SU-DHL-6 (cell line): Measurements from ENCODE around the gene PPP1R3G.

ENCODE experiments used
- H2AFZ ChIP-seq: fragments of 200-600 bp; sonication (generic); 2 replicates; pipeline ENCODE4 v1.6.1; 2014; ENCODE audit warnings: low read depth, mild to moderate bottlenecking, moderate library complexity, mixed read lengths, antibody characterized with exemption, low read length; ENCODE audit not compliant: severe bottlenecking
- H3F3A ChIP-seq: fragments of 200-600 bp; shearing (Covaris generic); 2 replicates; pipeline ENCODE4 v1.6.0; 2016; ENCODE audit warnings: antibody characterized with exemption, mild to moderate bottlenecking; ENCODE audit not compliant: insufficient read depth
- H3K27ac ChIP-seq: fragments of 200-600 bp; sonication (generic); 2 replicates; pipeline ENCODE4 v1.5.1; 2016; ENCODE audit warnings: low read depth, mild to moderate bottlenecking, low read length, moderate library complexity, mixed read lengths
- H3K27me3 ChIP-seq: fragments of 200-600 bp; sonication (generic), shearing (Covaris generic); 2 replicates; pipeline ENCODE4 v1.6.0; 2014; ENCODE audit warnings: mild to moderate bottlenecking, low read length
- H3K36me3 ChIP-seq: fragments of 200-600 bp; sonication (generic); 2 replicates; pipeline ENCODE4 v1.6.1; 2014; ENCODE audit warnings: mild to moderate bottlenecking, low read length, mixed read lengths
- H3K4me2 ChIP-seq: fragments of 300-600, 200-600 bp; shearing (Covaris generic), sonication (generic); 2 replicates; pipeline ENCODE4 v1.6.0; 2014; ENCODE audit warnings: low read length, low read depth, mild to moderate bottlenecking; ENCODE audit not compliant: poor library complexity, severe bottlenecking
- H3K4me3 ChIP-seq: fragments of 200-600 bp; sonication (generic); 2 replicates; pipeline ENCODE4 v1.5.1; 2014; ENCODE audit warnings: antibody characterized with exemption, low read length, mild to moderate bottlenecking, mixed read lengths; ENCODE audit not compliant: insufficient read depth, poor library complexity, severe bottlenecking
- H3K79me2 ChIP-seq: fragments of 200-600 bp; sonication (generic); 2 replicates; pipeline ENCODE4 v1.6.1; 2014; ENCODE audit warnings: mild to moderate bottlenecking, low read length, moderate library complexity; ENCODE audit not compliant: insufficient read depth
- H3K9ac ChIP-seq: fragments of 200-600 bp; sonication (generic); 2 replicates; pipeline ENCODE4 v1.7.0; 2014; ENCODE audit warnings: mild to moderate bottlenecking, low read length
- H3K9me2 ChIP-seq: fragments of 200-600 bp; sonication (generic); replicated peaks from 2 replicates; pipeline ENCODE4 v1.6.1; 2014; ENCODE audit warnings: low read length; ENCODE audit not compliant: insufficient read depth
- H3K9me3 ChIP-seq: fragments of 200-600 bp; sonication (generic); 2 replicates; pipeline ENCODE4 v1.6.1; 2014; ENCODE audit warnings: low read length, mixed read lengths; ENCODE audit not compliant: insufficient read depth
- H4K20me1 ChIP-seq: fragments of 200-600 bp; sonication (generic); 2 replicates; pipeline ENCODE4 v1.6.1; 2014; ENCODE audit warnings: low read depth, mild to moderate bottlenecking, antibody characterized with exemption, low read length, moderate library complexity, mixed read lengths
- EZH2phosphoT487 ChIP-seq: fragments of 200-600 bp; sonication (generic), shearing (Covaris generic); conservative IDR thresholded peaks from 2 replicates; pipeline ENCODE4 v1.6.1; 2018; ENCODE audit warnings: mild to moderate bottlenecking, antibody characterized with exemption, low read length, moderate library complexity, mixed read lengths
- TF ChIP-seq, protein P1 (sequence below): fragments of 200-600 bp; sonication (generic); IDR thresholded peaks from one replicate; pipeline ENCODE4 v1.5.1; 2017; ENCODE audit warnings: antibody characterized with exemption, mild to moderate bottlenecking, low read length, moderate library complexity; ENCODE audit not compliant: insufficient read depth, poor library complexity, severe bottlenecking

Gene PPP1R3G

GRCh38 chr6:5108536-5109150, 23.5 kb downstream of the PPP1R3G start:
- no peaks in the 10 kb centered on the region for H3K9me3 ChIP-seq
- no peak overlapping the region for H3K4me2 ChIP-seq
- H4K20me1 ChIP-seq, result no peaks in the 10 kb centered on the region
- no peaks in the 10 kb centered on the region for H3F3A ChIP-seq
- no peak overlapping the region for H2AFZ ChIP-seq
- H3K79me2 ChIP-seq, result no peaks in the 10 kb centered on the region
- TF ChIP-seq, protein P1, sequence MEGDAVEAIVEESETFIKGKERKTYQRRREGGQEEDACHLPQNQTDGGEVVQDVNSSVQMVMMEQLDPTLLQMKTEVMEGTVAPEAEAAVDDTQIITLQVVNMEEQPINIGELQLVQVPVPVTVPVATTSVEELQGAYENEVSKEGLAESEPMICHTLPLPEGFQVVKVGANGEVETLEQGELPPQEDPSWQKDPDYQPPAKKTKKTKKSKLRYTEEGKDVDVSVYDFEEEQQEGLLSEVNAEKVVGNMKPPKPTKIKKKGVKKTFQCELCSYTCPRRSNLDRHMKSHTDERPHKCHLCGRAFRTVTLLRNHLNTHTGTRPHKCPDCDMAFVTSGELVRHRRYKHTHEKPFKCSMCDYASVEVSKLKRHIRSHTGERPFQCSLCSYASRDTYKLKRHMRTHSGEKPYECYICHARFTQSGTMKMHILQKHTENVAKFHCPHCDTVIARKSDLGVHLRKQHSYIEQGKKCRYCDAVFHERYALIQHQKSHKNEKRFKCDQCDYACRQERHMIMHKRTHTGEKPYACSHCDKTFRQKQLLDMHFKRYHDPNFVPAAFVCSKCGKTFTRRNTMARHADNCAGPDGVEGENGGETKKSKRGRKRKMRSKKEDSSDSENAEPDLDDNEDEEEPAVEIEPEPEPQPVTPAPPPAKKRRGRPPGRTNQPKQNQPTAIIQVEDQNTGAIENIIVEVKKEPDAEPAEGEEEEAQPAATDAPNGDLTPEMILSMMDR, result no peak
- no peak for TF ChIP-seq EZH2phosphoT487
- no peaks in the 10 kb centered on the region for H3K36me3 ChIP-seq
- H3K27me3 ChIP-seq, result no peaks in the 10 kb centered on the region
- H3K27ac ChIP-seq, result no peak overlapping the region
- no peak overlapping the region for H3K9ac ChIP-seq
- no peak overlapping the region for H3K4me3 ChIP-seq
- no peaks in the 10 kb centered on the region for H3K9me2 ChIP-seq

DNA sequence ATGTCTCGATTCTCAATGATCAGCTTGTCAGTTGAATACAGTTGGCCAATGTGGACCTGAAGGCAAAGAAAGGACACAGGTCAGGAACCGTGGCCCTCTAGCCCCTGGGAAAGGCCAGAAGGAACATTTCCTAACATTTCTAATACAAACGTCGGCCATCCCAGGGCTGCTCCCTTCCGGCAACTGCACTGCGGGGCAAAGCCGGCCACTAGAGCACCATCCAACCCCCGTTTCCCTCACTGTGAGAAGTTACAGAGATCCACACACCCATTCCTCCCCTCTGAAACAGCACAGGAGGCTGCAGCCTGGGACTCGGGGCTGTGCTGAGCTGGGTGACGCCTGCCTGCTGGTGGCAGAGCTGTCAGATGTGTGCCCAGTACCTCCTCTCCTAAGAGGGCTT, 24.3 kb downstream of the PPP1R3G start:
- H3K9me3 ChIP-seq, result no peaks in the 10 kb centered on the region
- H3K27me3 ChIP-seq, result no peaks in the 10 kb centered on the region
- no peaks in the 10 kb centered on the region for H3K9me2 ChIP-seq
- TF ChIP-seq, protein P1, result no peak
- TF ChIP-seq EZH2phosphoT487, result no peak
- H3K4me3 ChIP-seq, result no peak overlapping the region
- no peak overlapping the region for H2AFZ ChIP-seq
- H4K20me1 ChIP-seq, result no peaks in the 10 kb centered on the region
- H3K9ac ChIP-seq, result no peak overlapping the region
- H3K79me2 ChIP-seq, result no peaks in the 10 kb centered on the region
- H3K4me2 ChIP-seq, result no peak overlapping the region
- no peaks in the 10 kb centered on the region for H3F3A ChIP-seq
- no peak overlapping the region for H3K27ac ChIP-seq
- no peaks in the 10 kb centered on the region for H3K36me3 ChIP-seq

DNA sequence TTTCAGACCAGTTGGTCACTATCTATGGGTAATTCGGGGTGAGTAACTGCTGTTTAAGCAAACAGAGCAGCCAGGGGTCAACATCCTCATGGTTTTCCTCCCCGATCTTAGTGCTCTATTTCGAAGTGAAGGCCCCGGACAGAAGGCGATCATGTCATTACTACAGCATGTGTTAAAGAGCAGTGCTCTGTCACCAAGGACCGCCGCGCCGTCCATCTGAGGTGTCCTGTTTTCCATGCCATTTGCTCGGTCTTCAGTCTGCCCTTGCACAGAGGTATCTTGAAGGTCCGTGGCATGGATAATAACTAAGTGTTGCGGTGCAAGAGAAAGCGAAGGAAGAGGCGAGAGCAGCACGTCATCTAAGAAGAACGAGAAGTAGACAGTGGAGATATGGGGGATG, 25.1 kb downstream of the PPP1R3G start:
- Histone ChIP-seq H3F3A (no peaks in the 10 kb centered on the region), H3K4me3 (no peak overlapping the region), H3K9me3 (no peaks in the 10 kb centered on the region), H3K9ac (no peak overlapping the region), H3K36me3 (no peaks in the 10 kb centered on the region), H3K9me2 (no peaks in the 10 kb centered on the region), H3K27ac (no peak overlapping the region), H3K27me3 (no peaks in the 10 kb centered on the region), H4K20me1 (no peaks in the 10 kb centered on the region), H3K79me2 (no peaks in the 10 kb centered on the region), H3K4me2 (no peak overlapping the region), H2AFZ (no peak overlapping the region)
- no peak for TF ChIP-seq EZH2phosphoT487
- TF ChIP-seq, protein P1, result no peak
